Activated T-helper 1 cell treated with anti-CD3 and anti-CD28 coated beads, Interleukin-12 subunit alpha, Interleukin-12 subunit beta, Interleukin-2, Interleukin-4 antibody, amounts not matched to agents 30 ng/mL and 10 ng/mL and 1 ng/mL, durations not matched to agents 14 hours and 24 hours and 36 hours (primary cell): ENCODE results near the gene FOXRED1. TPM values are rescaled to one million over a fixed set of nuclear protein-coding genes. Genes with fewer than 3 reads are reported as not detected.

Experiments used
- DNase-seq: peaks from one replicate; pipeline ENCODE4 v3.0.0; 2021; ENCODE audit warnings: low spot score
- H3K27ac Mint-ChIP-seq: one replicate; pipeline ENCODE4 v1.8.0; 2021; ENCODE audit warnings: mild to moderate bottlenecking, mixed read lengths
- H3K27me3 Mint-ChIP-seq: one replicate; pipeline ENCODE4 v1.8.0; 2022; ENCODE audit warnings: mild to moderate bottlenecking, moderate library complexity, mixed read lengths; ENCODE audit not compliant: insufficient read depth
- H3K36me3 Mint-ChIP-seq: one replicate; pipeline ENCODE4 v1.8.0; 2021; ENCODE audit warnings: low read depth, mixed read lengths
- H3K4me1 Mint-ChIP-seq: one replicate; pipeline ENCODE4 v1.8.0; 2021; ENCODE audit warnings: low read depth, mixed read lengths
- H3K4me3 Mint-ChIP-seq: one replicate; pipeline ENCODE4 v1.8.0; 2021; ENCODE audit warnings: mild to moderate bottlenecking, moderate library complexity, mixed read lengths
- H3K9me3 Mint-ChIP-seq: one replicate; pipeline ENCODE4 v1.8.0; 2021; ENCODE audit warnings: mixed read lengths
- intact Hi-C: fragments of 100-400 bp; cut with micrococcal nuclease; formaldehyde crosslinking; loops from one replicate; pipeline ENCODE4 v1.15.1; 2024
- total RNA-seq: library from RNA; stranded (reverse); gene quantifications from 2 replicates; pipeline ENCODE4 v1.2.3, GENCODE V29; 2022

The FOXRED1 gene
- total RNA-seq, 1 donor from 2014 or later, result 56.5 TPM

DNA sequence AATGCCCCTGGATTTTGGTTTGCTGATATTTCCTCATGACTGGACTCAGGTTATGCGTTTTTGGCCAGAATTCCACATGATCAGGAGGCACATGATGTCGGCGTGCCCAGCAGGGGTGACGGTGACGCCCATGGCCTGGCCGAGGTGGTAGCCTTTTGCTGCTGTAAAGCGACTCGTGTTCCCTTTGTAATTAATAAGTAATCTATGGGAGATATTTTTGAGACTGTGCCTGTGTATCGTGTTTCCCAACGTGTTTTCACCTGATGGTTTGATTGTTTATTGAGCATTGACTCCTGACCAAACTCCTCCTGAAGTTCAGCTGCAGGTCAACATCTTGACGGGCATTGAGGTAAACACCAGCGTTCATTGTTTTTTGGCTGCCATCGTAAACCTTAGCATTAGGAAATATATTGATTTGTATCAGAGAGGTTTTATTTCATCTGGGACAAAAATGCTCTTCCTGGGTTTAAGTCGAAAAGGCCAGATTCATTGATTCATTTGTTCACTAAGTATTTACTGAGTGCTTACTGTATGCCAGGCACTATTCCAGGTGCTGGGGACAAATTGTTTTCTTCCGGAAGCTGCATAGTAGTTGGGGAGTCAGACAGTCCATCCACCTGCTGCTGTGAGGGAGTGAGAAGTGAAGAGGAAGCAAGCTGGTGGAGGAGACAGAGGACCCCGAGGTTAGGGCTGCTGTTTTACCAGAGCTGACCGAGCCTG is 58.5 kb downstream of the FOXRED1 start:
- Mint-ChIP-seq H3K27ac (no peak overlapping the region), H3K36me3 (peaks cover 15% of the 10 kb centered on the region), H3K27me3 (no peaks in the 10 kb centered on the region), H3K9me3 (no peaks in the 10 kb centered on the region), H3K4me1 (peaks cover 23% of the 10 kb centered on the region), H3K4me3 (no peak overlapping the region)
- no peak for DNase-seq
- intact Hi-C loops, result no loop called here

Other genes with a start within 250 kb of the FOXRED1 start
- 1.3 and 1.8 TPM in 2 replicates for gene CDON, start 206.3 kb upstream of the FOXRED1 start, total RNA-seq
- gene RPUSD4, start 57.5 kb upstream of the FOXRED1 start, total RNA-seq, result 49.2 and 49.8 TPM in 2 replicates
- gene FAM118B, start 57.4 kb upstream of the FOXRED1 start, total RNA-seq, result 13.2 and 16.4 TPM in 2 replicates
- gene SRPRA, start 259 bp upstream of the FOXRED1 start, total RNA-seq, result 194 and 195 TPM in 2 replicates
- 13.0 and 15.0 TPM in 2 replicates for gene TIRAP, start 13.9 kb downstream of the FOXRED1 start, total RNA-seq
- 40.4 and 40.5 TPM in 2 replicates for gene DCPS, start 34.9 kb downstream of the FOXRED1 start, total RNA-seq
- 13.2 and 14.1 TPM in 2 replicates for gene ST3GAL4, start 86.5 kb downstream of the FOXRED1 start, total RNA-seq